HEK293 (cell line): ENCODE data around the gene BAIAP2L2.

ENCODE experiments used
- CTCF ChIA-PET: fragments of 350-600 bp; formaldehyde crosslinking; extraction: SDS; loops from one replicate; lab custom pipeline; 2021; ENCODE audit warnings: antibody characterized with exemption; lab: Yijun Ruan, JAX
- POLR2A ChIA-PET: fragments of 300-600 bp; formaldehyde crosslinking; extraction: SDS; loops from one replicate; lab custom pipeline; 2020; ENCODE audit warnings: antibody characterized with exemption, inconsistent platforms; lab: Yijun Ruan, JAX
- H3K27ac ChIP-seq: fragments of 200-500 bp; sonication (Bioruptor generic); 2 replicates; pipeline ENCODE4 v1.5.1; 2014; ENCODE audit warnings: low read depth, low read length, control low read depth, inconsistent platforms; ENCODE audit errors: extremely low read depth
- H3K36me3 ChIP-seq, 2 experiments: fragments of 200-500 bp in 1 of 2; sonication (Bioruptor generic) in 1 of 2; 1 replicate in 1 of 2; 2 replicates in 1 of 2; pipeline ENCODE4 v1.5.1; 2014 to 2017; ENCODE audit warnings: inconsistent platforms in 2 of 2, low read length in 2 of 2; ENCODE audit not compliant: control insufficient read depth in 2 of 2, insufficient read depth in 1 of 2
- H3K4me1 ChIP-seq: fragments of 200-500 bp; sonication (Bioruptor generic); 2 replicates; pipeline ENCODE4 v1.5.1; 2014; ENCODE audit warnings: mild to moderate bottlenecking, low read length, inconsistent platforms; ENCODE audit not compliant: control insufficient read depth, insufficient read depth
- H3K4me3 ChIP-seq: 2 replicates; pipeline ENCODE4 v1.5.1; 2011; ENCODE audit warnings: low read depth, mild to moderate bottlenecking, control low read depth, low read length, moderate library complexity
- H3K9me3 ChIP-seq: fragments of 200-500 bp; sonication (Bioruptor generic); 2 replicates; pipeline ENCODE4 v1.5.1; 2014; ENCODE audit warnings: low read depth, low read length, inconsistent platforms; ENCODE audit not compliant: control insufficient read depth, insufficient read depth
- BCL11A ChIP-seq: fragments of 450-650 bp; formaldehyde crosslinking; IDR thresholded peaks from 2 replicates; pipeline ENCODE4 v1.5.1; 2016; ENCODE audit warnings: low read depth, missing biosample characterization, missing genetic modification characterization
- SALL2 ChIP-seq: fragments of 450-650 bp; formaldehyde crosslinking; IDR thresholded peaks from 2 replicates; pipeline ENCODE4 v1.5.0; 2017; ENCODE audit warnings: missing biosample characterization, mild to moderate bottlenecking, missing genetic modification characterization, borderline replicate concordance
- SP3 ChIP-seq: fragments of 450-650 bp; formaldehyde crosslinking; IDR thresholded peaks from 2 replicates; pipeline ENCODE4 v1.5.1; 2016; ENCODE audit warnings: missing biosample characterization, missing genetic modification characterization
- SP7 ChIP-seq: fragments of 450-650 bp; formaldehyde crosslinking; IDR thresholded peaks from 2 replicates; pipeline ENCODE4 v1.5.1; 2016; ENCODE audit warnings: missing biosample characterization, missing genetic modification characterization
- ZFHX2 ChIP-seq: fragments of 450-650 bp; formaldehyde crosslinking; conservative IDR thresholded peaks from 2 replicates; pipeline ENCODE4 v1.5.1; 2016; ENCODE audit warnings: missing biosample characterization, missing genetic modification characterization
- ZNF175 ChIP-seq: fragments of 450-650 bp; formaldehyde crosslinking; IDR thresholded peaks from 2 replicates; pipeline ENCODE4 v1.5.1; 2016; ENCODE audit warnings: missing biosample characterization, missing genetic modification characterization
- ZNF23 ChIP-seq: fragments of 450-650 bp; formaldehyde crosslinking; IDR thresholded peaks from 2 replicates; pipeline ENCODE4 v1.5.1; 2016; ENCODE audit warnings: missing biosample characterization, missing genetic modification characterization, borderline replicate concordance
- ZNF248 ChIP-seq: fragments of 450-650 bp; formaldehyde crosslinking; IDR thresholded peaks from 2 replicates; pipeline ENCODE4 v1.5.1; 2017; ENCODE audit warnings: missing biosample characterization, missing genetic modification characterization
- ZNF292 ChIP-seq: fragments of 450-650 bp; formaldehyde crosslinking; IDR thresholded peaks from 2 replicates; pipeline ENCODE4 v1.5.1; 2016; ENCODE audit warnings: low read depth, missing biosample characterization, missing genetic modification characterization, borderline replicate concordance
- ZNF311 ChIP-seq: fragments of 450-650 bp; formaldehyde crosslinking; IDR thresholded peaks from 2 replicates; pipeline ENCODE4 v1.5.1; 2017; ENCODE audit warnings: missing biosample characterization, missing genetic modification characterization, borderline replicate concordance
- ZNF426 ChIP-seq: fragments of 450-650 bp; formaldehyde crosslinking; IDR thresholded peaks from 2 replicates; pipeline ENCODE4 v1.5.1; 2017; ENCODE audit warnings: missing biosample characterization, missing genetic modification characterization, mild to moderate bottlenecking, inconsistent platforms, moderate library complexity
- ZNF510 ChIP-seq: fragments of 450-650 bp; formaldehyde crosslinking; IDR thresholded peaks from 2 replicates; pipeline ENCODE4 v1.5.1; 2018; ENCODE audit warnings: mild to moderate bottlenecking, missing genetic modification characterization, missing biosample characterization; ENCODE audit not compliant: insufficient replicate concordance
- ZNF514 ChIP-seq: fragments of 450-650 bp; formaldehyde crosslinking; IDR thresholded peaks from 2 replicates; pipeline ENCODE4 v1.5.1; 2016; ENCODE audit warnings: missing biosample characterization, missing genetic modification characterization
- ZNF530 ChIP-seq: fragments of 450-650 bp; formaldehyde crosslinking; IDR thresholded peaks from 2 replicates; pipeline ENCODE4 v1.5.1; 2016; ENCODE audit warnings: low read depth, missing biosample characterization, missing genetic modification characterization
- ZNF544 ChIP-seq: fragments of 450-650 bp; formaldehyde crosslinking; IDR thresholded peaks from 2 replicates; pipeline ENCODE4 v1.5.0; 2017; ENCODE audit warnings: missing biosample characterization, missing genetic modification characterization
- ZNF549 ChIP-seq: fragments of 450-650 bp; IDR thresholded peaks from 2 replicates; pipeline ENCODE4 v1.5.1; 2018; ENCODE audit warnings: missing biosample characterization, missing genetic modification characterization, mild to moderate bottlenecking, inconsistent platforms, moderate library complexity
- ZNF558 ChIP-seq: fragments of 450-650 bp; formaldehyde crosslinking; IDR thresholded peaks from 2 replicates; pipeline ENCODE4 v1.5.1; 2016; ENCODE audit warnings: missing biosample characterization, missing genetic modification characterization
- ZNF658 ChIP-seq: fragments of 450-650 bp; formaldehyde crosslinking; IDR thresholded peaks from 2 replicates; pipeline ENCODE4; 2016; ENCODE audit warnings: missing biosample characterization, missing genetic modification characterization
- ZNF768 ChIP-seq: fragments of 450-650 bp; formaldehyde crosslinking; IDR thresholded peaks from 2 replicates; pipeline ENCODE4 v1.5.1; 2018; ENCODE audit warnings: missing biosample characterization, mild to moderate bottlenecking, missing genetic modification characterization
- TF ChIP-seq, protein P1 (sequence below): fragments of 450-650 bp; formaldehyde crosslinking; IDR thresholded peaks from 2 replicates; pipeline ENCODE4 v1.5.1; 2016; ENCODE audit warnings: missing biosample characterization, missing genetic modification characterization, borderline replicate concordance
- TF ChIP-seq, protein P2 (sequence below): fragments of 450-650 bp; formaldehyde crosslinking; IDR thresholded peaks from 2 replicates; pipeline ENCODE4 v1.5.1; 2016; ENCODE audit warnings: missing biosample characterization, missing genetic modification characterization, low read depth
- TF ChIP-seq, protein P3 (sequence below): fragments of 450-650 bp; formaldehyde crosslinking; IDR thresholded peaks from 2 replicates; pipeline ENCODE4 v1.5.1; 2016; ENCODE audit warnings: missing biosample characterization, missing genetic modification characterization

Gene BAIAP2L2

DNA sequence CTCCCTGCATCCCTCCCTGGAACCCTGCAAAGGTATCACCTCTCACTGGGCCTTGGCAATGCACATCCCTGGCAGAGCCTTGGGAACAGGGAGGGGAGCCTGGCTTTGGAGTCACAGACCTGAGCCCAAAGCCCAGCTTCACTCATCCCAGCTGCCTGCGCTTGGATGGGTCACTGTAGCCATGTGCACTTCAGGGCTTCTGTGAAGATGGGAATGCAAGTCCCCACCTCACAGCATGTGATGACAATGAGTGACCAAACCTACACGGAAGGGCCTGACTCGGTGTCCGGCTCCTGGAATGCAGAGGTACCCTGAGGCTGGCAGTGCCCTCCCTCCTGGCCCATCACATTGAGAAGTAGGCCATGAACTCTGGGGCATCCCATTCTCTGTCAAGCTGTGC, 22.8 kb upstream of the BAIAP2L2 start:
- no peak overlapping the region for H3K27ac ChIP-seq
- H3K36me3 ChIP-seq, result peaks cover 0 to 47% of the 10 kb centered on the region in 2 experiments; a peak in 2 of 3 replicates
- POLR2A ChIA-PET, result no interaction called here
- H3K4me1 ChIP-seq, result no peaks in the 10 kb centered on the region
- CTCF ChIA-PET, result no interaction called here
- no peaks in the 10 kb centered on the region for H3K9me3 ChIP-seq
- TF ChIP-seq ZNF768 (tag by site-specific recombination), result no peak
- TF ChIP-seq, all 188 proteins: peak for 0
- no peak overlapping the region for H3K4me3 ChIP-seq

DNA sequence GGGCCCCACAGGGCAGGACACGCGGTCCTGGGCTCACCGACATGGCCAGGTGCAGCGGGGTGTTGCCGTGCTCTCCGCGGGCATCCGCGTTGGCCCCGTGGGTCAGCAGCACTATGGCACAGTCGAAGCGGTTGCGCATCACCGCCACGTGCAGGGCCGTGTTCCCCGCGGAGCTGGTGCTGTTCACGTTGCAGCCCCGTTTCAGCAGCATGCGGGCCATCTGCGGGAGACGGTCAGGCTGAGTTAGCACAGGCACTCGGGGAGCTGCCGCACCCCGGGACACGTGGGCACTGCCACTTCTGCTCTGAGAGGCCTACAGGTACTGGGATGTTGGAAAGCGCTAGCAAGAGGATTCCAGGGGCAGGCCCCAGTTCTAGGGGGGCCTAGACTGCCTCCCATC, 22.3 kb upstream of the BAIAP2L2 start:
- Histone ChIP-seq H3K9me3 (no peaks in the 10 kb centered on the region), H3K4me1 (no peaks in the 10 kb centered on the region), H3K4me3 (no peak overlapping the region), H3K27ac (no peak overlapping the region), H3K36me3 (peaks cover 0 to 44% of the 10 kb centered on the region in 2 experiments; a peak in 2 of 3 replicates)
- ChIA-PET POLR2A (no interaction called here), CTCF (no interaction called here)
- TF ChIP-seq ZFHX2 (tag by site-specific recombination) (no peak), ZNF530 (tag by site-specific recombination) (no peak), ZNF248 (tag by site-specific recombination) (no peak), ZNF658 (tag by site-specific recombination) (no peak), ZNF23 (tag by site-specific recombination) (no peak), ZNF514 (tag by site-specific recombination) (no peak), ZNF426 (no peak), SP7 (tag by site-specific recombination) (no peak)
- TF ChIP-seq, protein P1, sequence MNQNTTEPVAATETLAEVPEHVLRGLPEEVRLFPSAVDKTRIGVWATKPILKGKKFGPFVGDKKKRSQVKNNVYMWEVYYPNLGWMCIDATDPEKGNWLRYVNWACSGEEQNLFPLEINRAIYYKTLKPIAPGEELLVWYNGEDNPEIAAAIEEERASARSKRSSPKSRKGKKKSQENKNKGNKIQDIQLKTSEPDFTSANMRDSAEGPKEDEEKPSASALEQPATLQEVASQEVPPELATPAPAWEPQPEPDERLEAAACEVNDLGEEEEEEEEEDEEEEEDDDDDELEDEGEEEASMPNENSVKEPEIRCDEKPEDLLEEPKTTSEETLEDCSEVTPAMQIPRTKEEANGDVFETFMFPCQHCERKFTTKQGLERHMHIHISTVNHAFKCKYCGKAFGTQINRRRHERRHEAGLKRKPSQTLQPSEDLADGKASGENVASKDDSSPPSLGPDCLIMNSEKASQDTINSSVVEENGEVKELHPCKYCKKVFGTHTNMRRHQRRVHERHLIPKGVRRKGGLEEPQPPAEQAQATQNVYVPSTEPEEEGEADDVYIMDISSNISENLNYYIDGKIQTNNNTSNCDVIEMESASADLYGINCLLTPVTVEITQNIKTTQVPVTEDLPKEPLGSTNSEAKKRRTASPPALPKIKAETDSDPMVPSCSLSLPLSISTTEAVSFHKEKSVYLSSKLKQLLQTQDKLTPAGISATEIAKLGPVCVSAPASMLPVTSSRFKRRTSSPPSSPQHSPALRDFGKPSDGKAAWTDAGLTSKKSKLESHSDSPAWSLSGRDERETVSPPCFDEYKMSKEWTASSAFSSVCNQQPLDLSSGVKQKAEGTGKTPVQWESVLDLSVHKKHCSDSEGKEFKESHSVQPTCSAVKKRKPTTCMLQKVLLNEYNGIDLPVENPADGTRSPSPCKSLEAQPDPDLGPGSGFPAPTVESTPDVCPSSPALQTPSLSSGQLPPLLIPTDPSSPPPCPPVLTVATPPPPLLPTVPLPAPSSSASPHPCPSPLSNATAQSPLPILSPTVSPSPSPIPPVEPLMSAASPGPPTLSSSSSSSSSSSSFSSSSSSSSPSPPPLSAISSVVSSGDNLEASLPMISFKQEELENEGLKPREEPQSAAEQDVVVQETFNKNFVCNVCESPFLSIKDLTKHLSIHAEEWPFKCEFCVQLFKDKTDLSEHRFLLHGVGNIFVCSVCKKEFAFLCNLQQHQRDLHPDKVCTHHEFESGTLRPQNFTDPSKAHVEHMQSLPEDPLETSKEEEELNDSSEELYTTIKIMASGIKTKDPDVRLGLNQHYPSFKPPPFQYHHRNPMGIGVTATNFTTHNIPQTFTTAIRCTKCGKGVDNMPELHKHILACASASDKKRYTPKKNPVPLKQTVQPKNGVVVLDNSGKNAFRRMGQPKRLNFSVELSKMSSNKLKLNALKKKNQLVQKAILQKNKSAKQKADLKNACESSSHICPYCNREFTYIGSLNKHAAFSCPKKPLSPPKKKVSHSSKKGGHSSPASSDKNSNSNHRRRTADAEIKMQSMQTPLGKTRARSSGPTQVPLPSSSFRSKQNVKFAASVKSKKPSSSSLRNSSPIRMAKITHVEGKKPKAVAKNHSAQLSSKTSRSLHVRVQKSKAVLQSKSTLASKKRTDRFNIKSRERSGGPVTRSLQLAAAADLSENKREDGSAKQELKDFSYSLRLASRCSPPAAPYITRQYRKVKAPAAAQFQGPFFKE (tag by site-specific recombination), result no peak

DNA sequence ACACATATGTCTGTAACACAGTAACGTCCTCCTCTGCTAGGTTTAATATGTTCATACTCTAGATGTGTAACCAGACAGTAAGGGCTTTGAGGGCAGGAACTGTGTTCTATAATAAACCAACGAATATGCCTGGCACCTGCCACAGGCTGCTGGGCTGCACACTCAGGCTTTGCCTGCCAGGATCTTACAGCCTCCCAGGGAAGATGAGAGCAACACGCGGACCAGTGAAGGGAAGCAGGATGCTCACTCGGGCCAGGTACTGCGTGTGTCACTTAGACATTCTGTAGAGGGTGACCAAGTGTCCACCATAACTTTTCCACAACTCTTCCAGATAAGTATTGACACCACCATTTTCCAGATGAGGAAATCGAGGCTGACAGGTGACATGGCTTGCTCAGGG, 21.7 kb upstream of the BAIAP2L2 start:
- CTCF ChIA-PET, result no interaction called here
- peaks cover 0 to 46% of the 10 kb centered on the region in 2 experiments; a peak in 2 of 3 replicates for H3K36me3 ChIP-seq
- TF ChIP-seq ZNF549 (tag by site-specific recombination) (no peak), SALL2 (tag by site-specific recombination) (no peak), ZNF175 (tag by site-specific recombination) (no peak)

DNA sequence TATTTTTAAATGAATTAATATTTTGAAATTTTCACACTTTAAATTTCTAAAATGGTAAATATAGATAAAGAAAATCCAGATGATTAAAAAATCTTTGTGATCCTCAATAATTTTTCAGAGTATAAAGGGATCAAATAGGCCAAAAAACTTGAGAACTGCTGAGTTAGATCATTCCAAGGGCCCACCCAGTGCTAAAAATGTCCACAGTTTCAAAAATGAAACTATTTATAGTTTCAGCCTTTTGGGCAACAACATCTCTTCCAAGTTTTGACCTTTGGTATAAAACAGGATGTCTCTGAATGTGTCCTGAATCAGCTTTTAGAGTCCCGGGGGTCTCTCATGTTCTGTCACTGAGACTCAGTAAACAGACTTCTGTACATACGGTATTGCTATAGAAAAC, 20.9 kb upstream of the BAIAP2L2 start:
- H3K4me1 ChIP-seq, result no peaks in the 10 kb centered on the region
- H3K27ac ChIP-seq, result no peak overlapping the region
- ChIA-PET POLR2A (interaction anchor here (0.5 kb wide), 1 partner anchor 17 kb away, joined by 3 read pairs; no protein-coding TSS in a partner anchor), CTCF (no interaction called here)
- peaks cover 0 to 46% of the 10 kb centered on the region in 2 experiments; a peak in 2 of 3 replicates for H3K36me3 ChIP-seq
- H3K4me3 ChIP-seq, result no peak overlapping the region
- H3K9me3 ChIP-seq, result no peaks in the 10 kb centered on the region
- TF ChIP-seq, protein P2, sequence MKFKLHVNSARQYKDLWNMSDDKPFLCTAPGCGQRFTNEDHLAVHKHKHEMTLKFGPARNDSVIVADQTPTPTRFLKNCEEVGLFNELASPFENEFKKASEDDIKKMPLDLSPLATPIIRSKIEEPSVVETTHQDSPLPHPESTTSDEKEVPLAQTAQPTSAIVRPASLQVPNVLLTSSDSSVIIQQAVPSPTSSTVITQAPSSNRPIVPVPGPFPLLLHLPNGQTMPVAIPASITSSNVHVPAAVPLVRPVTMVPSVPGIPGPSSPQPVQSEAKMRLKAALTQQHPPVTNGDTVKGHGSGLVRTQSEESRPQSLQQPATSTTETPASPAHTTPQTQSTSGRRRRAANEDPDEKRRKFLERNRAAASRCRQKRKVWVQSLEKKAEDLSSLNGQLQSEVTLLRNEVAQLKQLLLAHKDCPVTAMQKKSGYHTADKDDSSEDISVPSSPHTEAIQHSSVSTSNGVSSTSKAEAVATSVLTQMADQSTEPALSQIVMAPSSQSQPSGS (tag by site-specific recombination), result no peak
- no peak for TF ChIP-seq ZNF558 (tag by site-specific recombination)
- TF ChIP-seq, protein P3, sequence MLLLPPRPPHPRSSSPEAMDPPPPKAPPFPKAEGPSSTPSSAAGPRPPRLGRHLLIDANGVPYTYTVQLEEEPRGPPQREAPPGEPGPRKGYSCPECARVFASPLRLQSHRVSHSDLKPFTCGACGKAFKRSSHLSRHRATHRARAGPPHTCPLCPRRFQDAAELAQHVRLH (tag by site-specific recombination), result no peak
- TF ChIP-seq ZNF514 (tag by site-specific recombination), result no peak
- TF ChIP-seq ZNF544 (tag by site-specific recombination), result no peak
- no peak for TF ChIP-seq ZNF311 (tag by site-specific recombination)
- TF ChIP-seq ZNF292 (tag by site-specific recombination), result no peak
- no peak for TF ChIP-seq BCL11A
- TF ChIP-seq SP3 (tag by site-specific recombination), result no peak
- no peak for TF ChIP-seq ZNF510 (tag by site-specific recombination)

More for the DNA sequence above, 21.7 kb upstream of the BAIAP2L2 start:
- no peaks in the 10 kb centered on the region for H3K4me1 ChIP-seq
- POLR2A ChIA-PET, result no interaction called here
- H3K27ac ChIP-seq, result no peak overlapping the region
- no peak overlapping the region for H3K4me3 ChIP-seq
- H3K9me3 ChIP-seq, result no peaks in the 10 kb centered on the region
